Dermis microvascular lymphatic vessel endothelial cell (primary cell): ENCODE measurements around the gene PAGE4. TPM values are rescaled to one million over a fixed set of nuclear protein-coding genes. Genes with fewer than 3 reads are reported as not detected.
A peak's percentile ranks its signal among the peaks of the same experiment; 100 is the strongest.

ENCODE experiments used
- DNase-seq, 2 donors: peaks; one replicate each; pipeline versions ENCODE4 v3.0.0 to v3.0.0-alpha.2; 2010; ENCODE audit warnings: low read depth in 2 of 2
- total RNA-seq: library from RNA; depleted of rRNA; stranded (reverse); fragments of >200 nt; gene quantifications from 2 replicates; pipeline ENCODE4 v1.2.1, GENCODE V29; 2014

Gene PAGE4
- total RNA-seq, 1 donor from 2014 or later, result not detected

- no peak for DNase-seq
These were observed 39.6 kb downstream of the PAGE4 start for GRCh38 chrX:49868739-49869138.

GRCh38 chrX:49876750-49877149 lies 47.6 kb downstream of the PAGE4 start:
- DNase-seq, result peak in 1 of 2 donors; percentile 36

- DNase-seq, result peak in 1 of 2 donors; percentile 7
These were observed 48.4 kb downstream of the PAGE4 start for GRCh38 chrX:49877397-49878101.

- DNase-seq, result no peak
These were observed 49.2 kb downstream of the PAGE4 start for GRCh38 chrX:49878128-49878833.

- DNase-seq, result peak in 1 of 2 donors; percentile 68
These were observed 49.9 kb downstream of the PAGE4 start, which contains the start of gene USP27X for GRCh38 chrX:49878834-49879655. Gene USP27X (plus strand): TSS chrX:49879484. CDS start chrX:49880308, 824 bp downstream.

GRCh38 chrX:49879656-49880277 lies 50.7 kb downstream of the PAGE4 start:
- peak in 1 of 2 donors; percentile 7 for DNase-seq

GRCh38 chrX:49880668-49881067 lies 51.6 kb downstream of the PAGE4 start:
- DNase-seq, result no peak

Other genes with a start within 250 kb of the PAGE4 start
- gene GAGE12H, start 249.4 kb upstream of the PAGE4 start, total RNA-seq, result not detected in 2 replicates
- not detected in 2 replicates for gene GAGE2A, start 239.8 kb upstream of the PAGE4 start, total RNA-seq
- not detected in 2 replicates for gene GAGE1, start 230.3 kb upstream of the PAGE4 start, total RNA-seq
- not detected in 2 replicates for gene PAGE1, start 133.3 kb upstream of the PAGE4 start, total RNA-seq
- gene USP27X, start 50.2 kb downstream of the PAGE4 start, total RNA-seq, result 2.2 and 3.0 TPM in 2 replicates
- 6.2 and 11.4 TPM in 2 replicates for gene CLCN5, start 93.3 kb downstream of the PAGE4 start, total RNA-seq